ENCODE results near the gene SMCO1. TPM values are rescaled to one million over a fixed set of nuclear protein-coding genes. Genes with fewer than 3 reads are reported as not detected.

SMCO1 gene
- total RNA-seq = not detected

DNA sequence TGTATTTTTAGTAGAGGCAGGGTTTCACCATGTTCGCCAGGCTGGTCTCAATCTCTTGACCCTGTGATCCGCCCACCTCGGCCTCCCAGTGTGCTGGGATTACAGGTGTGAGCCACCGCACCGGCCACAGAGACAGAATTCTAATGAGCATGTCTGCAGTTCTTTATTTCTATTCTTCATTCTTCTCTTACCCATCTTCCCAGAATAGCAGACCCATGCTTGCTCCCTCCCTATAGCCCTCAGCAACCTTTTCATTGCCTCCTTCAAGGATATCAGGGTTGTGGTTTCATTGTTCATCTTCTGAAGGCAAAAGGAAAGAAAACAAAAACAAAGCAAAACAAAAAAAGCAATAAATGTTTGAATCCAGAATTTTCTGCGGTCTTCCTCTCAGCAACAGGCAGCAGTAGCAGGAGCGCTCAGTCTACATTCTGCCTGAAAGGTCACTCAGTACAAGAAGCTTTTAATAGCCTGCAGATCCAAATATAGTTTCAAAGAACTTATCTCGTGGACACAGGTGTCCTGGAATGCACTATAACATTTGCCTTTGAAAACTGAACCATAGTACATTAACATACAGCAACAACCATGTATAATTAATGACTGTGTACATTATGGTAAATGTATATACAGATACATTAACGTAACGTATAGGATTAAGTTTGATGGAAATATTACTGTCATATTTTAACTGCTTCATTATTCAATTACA lies at the start of gene SMCO1:
Gene SMCO1, minus strand, starts transcription at position 434 of the 709 bp plus-strand sequence. Its CDS starts 137 bp downstream, at position 297.
- 91% methylated on average over 10 of the region's 10 CpGs for WGBS
- no peaks in the 10 kb centered on the region for H3K9me3 ChIP-seq
- intact Hi-C loops (cut with DNase I) = no loop called here
- no peak within 1 kb of the TSS for H3K4me3 ChIP-seq
- no peak for DNase-seq (ENCODE audit: low spot score)
- no peak for TF ChIP-seq CTCF (IDR thresholded peaks at IDR 0.05)
- no peak for TF ChIP-seq POLR2AphosphoS5 (IDR thresholded peaks at IDR 0.05)
- TF ChIP-seq POLR2A (IDR thresholded peaks at IDR 0.05) = no peak
- no peaks in the 10 kb centered on the region for H3K27me3 ChIP-seq (replicated peaks; ENCODE audit: insufficient read depth)
- H3K27ac ChIP-seq = no peak within 1 kb of the TSS
- H3K36me3 ChIP-seq = no peaks in the 10 kb centered on the region
- H3K4me1 ChIP-seq (replicated peaks) = no peaks in the 10 kb centered on the region

DNA sequence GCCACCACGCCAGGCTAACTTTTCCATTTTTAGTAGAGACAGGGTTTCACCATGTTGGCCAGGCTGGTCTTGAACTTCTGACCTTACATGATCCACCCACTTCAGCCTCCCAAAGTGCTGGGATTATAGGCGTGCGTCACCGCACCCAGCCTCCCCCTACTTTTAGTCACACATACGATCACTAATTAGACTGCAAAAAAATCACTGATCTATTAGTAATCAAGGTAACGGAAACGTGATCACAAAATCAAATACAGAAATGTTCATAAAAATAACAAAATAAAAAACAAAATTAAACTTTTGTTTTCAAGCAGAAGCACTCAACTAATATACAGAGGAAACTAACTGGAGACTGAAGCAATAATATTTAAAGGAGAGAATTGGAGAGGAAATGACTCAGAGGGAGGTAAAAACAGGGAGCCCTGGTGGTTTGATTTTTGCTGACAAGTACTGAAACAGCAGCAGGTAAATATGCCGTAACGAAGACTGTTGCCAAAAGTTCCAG lies 48.6 kb upstream of the SMCO1 start:
- Histone ChIP-seq H3K4me1 (replicated peaks) (peaks cover 5% of the 10 kb centered on the region), H3K27ac (no peak overlapping the region), H3K27me3 (replicated peaks; ENCODE audit: insufficient read depth) (no peaks in the 10 kb centered on the region), H3K4me3 (no peak overlapping the region), H3K9me3 (no peaks in the 10 kb centered on the region), H3K36me3 (no peaks in the 10 kb centered on the region)
- WGBS = 90% methylated on average over 9 of the region's 9 CpGs
- intact Hi-C loops (cut with DNase I) = no loop called here
- TF ChIP-seq POLR2A (IDR thresholded peaks at IDR 0.05) = no peak
- no peak for TF ChIP-seq CTCF (IDR thresholded peaks at IDR 0.05)
- TF ChIP-seq POLR2AphosphoS5 (IDR thresholded peaks at IDR 0.05) = no peak
- no peak for DNase-seq (ENCODE audit: low spot score)

- no peaks in the 10 kb centered on the region for H3K36me3 ChIP-seq
- no peak overlapping the region for H3K4me3 ChIP-seq
- no peak overlapping the region for H3K27ac ChIP-seq
- WGBS = 65% methylated on average over 3 of the region's 3 CpGs
- H3K9me3 ChIP-seq = no peaks in the 10 kb centered on the region
- TF ChIP-seq POLR2AphosphoS5 (IDR thresholded peaks at IDR 0.05) (no peak), CTCF (IDR thresholded peaks at IDR 0.05) (no peak), POLR2A (IDR thresholded peaks at IDR 0.05) (no peak)
- no peaks in the 10 kb centered on the region for H3K27me3 ChIP-seq (replicated peaks; ENCODE audit: insufficient read depth)
- no peaks in the 10 kb centered on the region for H3K4me1 ChIP-seq (replicated peaks)
- intact Hi-C loops (cut with DNase I) = no loop called here
- DNase-seq (ENCODE audit: low spot score) = no peak
Observed at GRCh38 chr3:196559826-196560225, 44.7 kb upstream of the SMCO1 start.

DNA sequence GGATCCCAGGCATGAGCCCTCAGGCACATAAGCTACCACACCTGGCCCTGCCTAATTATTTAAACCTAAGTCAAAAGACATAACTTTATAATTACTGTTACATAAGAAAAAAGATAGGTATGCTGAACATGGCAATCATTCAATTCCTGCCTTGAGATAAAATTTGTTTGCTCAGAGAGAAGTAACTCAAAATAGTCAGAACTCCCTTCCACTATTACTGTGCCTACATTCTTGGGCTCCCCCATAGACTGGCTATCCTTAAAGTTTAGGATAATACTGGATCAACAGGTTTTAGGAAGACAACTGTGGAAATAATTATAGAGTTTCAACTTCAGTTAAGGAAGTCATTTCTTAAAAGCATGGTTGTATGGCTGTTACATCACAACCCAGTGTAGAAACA lies 43.3 kb upstream of the SMCO1 start:
- TF ChIP-seq CTCF (IDR thresholded peaks at IDR 0.05) (no peak), POLR2A (IDR thresholded peaks at IDR 0.05) (no peak), POLR2AphosphoS5 (IDR thresholded peaks at IDR 0.05) (no peak)
- intact Hi-C loops (cut with DNase I) = no loop called here
- Histone ChIP-seq H3K9me3 (no peaks in the 10 kb centered on the region), H3K27me3 (replicated peaks; ENCODE audit: insufficient read depth) (no peaks in the 10 kb centered on the region), H3K4me1 (replicated peaks) (no peaks in the 10 kb centered on the region), H3K36me3 (no peaks in the 10 kb centered on the region), H3K27ac (no peak overlapping the region), H3K4me3 (no peak overlapping the region)
- DNase-seq (ENCODE audit: low spot score) = no peak

DNA sequence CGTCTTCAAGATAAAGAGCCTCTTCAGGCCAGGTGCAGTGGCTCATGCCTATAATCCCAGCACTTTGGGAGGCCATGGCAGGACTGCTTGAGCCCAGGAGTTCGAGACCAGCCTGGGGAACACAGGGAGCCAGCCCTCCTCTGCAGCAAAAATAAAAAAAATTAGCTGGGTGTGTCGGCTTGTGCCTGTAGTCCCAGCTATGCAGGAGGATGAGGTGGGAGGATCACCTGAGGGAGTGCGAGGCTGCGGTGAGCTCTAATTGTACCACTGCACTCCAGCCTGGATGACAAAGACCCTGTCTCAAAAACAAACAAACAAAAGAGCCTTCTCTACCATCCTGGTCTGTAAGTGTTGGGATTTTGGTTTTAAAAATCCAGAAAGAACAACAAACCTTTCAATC lies 42.1 kb upstream of the SMCO1 start:
- H3K4me3 ChIP-seq = no peak overlapping the region
- H3K9me3 ChIP-seq = no peaks in the 10 kb centered on the region
- no peaks in the 10 kb centered on the region for H3K27me3 ChIP-seq (replicated peaks; ENCODE audit: insufficient read depth)
- DNase-seq (ENCODE audit: low spot score) = no peak
- intact Hi-C loops (cut with DNase I) = no loop called here
- no peak overlapping the region for H3K27ac ChIP-seq
- no peaks in the 10 kb centered on the region for H3K4me1 ChIP-seq (replicated peaks)
- TF ChIP-seq POLR2AphosphoS5 (IDR thresholded peaks at IDR 0.05) (no peak), POLR2A (IDR thresholded peaks at IDR 0.05) (no peak)
- 76% methylated on average over 5 of the region's 5 CpGs for WGBS
- no peaks in the 10 kb centered on the region for H3K36me3 ChIP-seq
